Fibroblast of skin of back (primary cell): ENCODE data around the gene ZDHHC16.

Experiments
- DNase-seq: peaks from one replicate; pipeline ENCODE4 v3.0.0-alpha.2; 2013

Gene ZDHHC16

GRCh38 chr10:97479939-97480338 is 34.0 kb downstream of the ZDHHC16 start:
- no peak for DNase-seq

GRCh38 chr10:97481071-97481470 is 35.1 kb downstream of the ZDHHC16 start:
- DNase-seq, result no peak

GRCh38 chr10:97482381-97482780 is 36.4 kb downstream of the ZDHHC16 start:
- no peak for DNase-seq

GRCh38 chr10:97483506-97483905 is 37.5 kb downstream of the ZDHHC16 start:
- DNase-seq, result no peak

GRCh38 chr10:97483921-97484320 is 37.9 kb downstream of the ZDHHC16 start:
- no peak for DNase-seq

- DNase-seq, result no peak
Measured at GRCh38 chr10:97485647-97486281, 39.8 kb downstream of the ZDHHC16 start.

GRCh38 chr10:97490592-97490991 is 44.6 kb downstream of the ZDHHC16 start:
- DNase-seq, result no peak

GRCh38 chr10:97494151-97494550 is 48.2 kb downstream of the ZDHHC16 start:
- DNase-seq, result no peak

GRCh38 chr10:97494863-97495506 is 49.0 kb downstream of the ZDHHC16 start:
- DNase-seq, result no peak

GRCh38 chr10:97497572-97498075 is 51.6 kb downstream of the ZDHHC16 start:
- DNase-seq, result peak; percentile 82

GRCh38 chr10:97498076-97498840 is 52.3 kb downstream of the ZDHHC16 start, which contains the start of gene MMS19:
TSS of gene MMS19 (minus strand) at chr10:97498422. CDS start at chr10:97498384, 38 bp downstream.
- DNase-seq, result peak; percentile 98

- peak; percentile 64 for DNase-seq
Measured at GRCh38 chr10:97498841-97499560, 53.0 kb downstream of the ZDHHC16 start, which contains the start of gene UBTD1. TSS of gene UBTD1 (plus strand) at chr10:97498924. CDS start at chr10:97499204, 280 bp downstream.

GRCh38 chr10:97499561-97500296 is 53.8 kb downstream of the ZDHHC16 start:
- DNase-seq, result peak; percentile 52

- DNase-seq, result no peak
Measured at GRCh38 chr10:97500297-97500575, 54.3 kb downstream of the ZDHHC16 start.

GRCh38 chr10:97502916-97503315 is 56.9 kb downstream of the ZDHHC16 start:
- no peak for DNase-seq

GRCh38 chr10:97503406-97503805 is 57.4 kb downstream of the ZDHHC16 start:
- no peak for DNase-seq

GRCh38 chr10:97505152-97505551 is 59.2 kb downstream of the ZDHHC16 start:
- DNase-seq, result no peak

GRCh38 chr10:97506199-97506991 is 60.4 kb downstream of the ZDHHC16 start:
- DNase-seq, result no peak
